Neural cell (in vitro differentiated cells): ENCODE results near the gene PPFIBP1. TPM values are rescaled to one million over a fixed set of nuclear protein-coding genes. Genes with fewer than 3 reads are reported as not detected.

Experiments used
- H2AFZ ChIP-seq: fragments of 200-600, 300-800 bp; sonication (generic), shearing (Covaris generic); 2 replicates; pipeline ENCODE4 v1.6.0; 2014; ENCODE audit warnings: low read depth, mild to moderate bottlenecking, antibody characterized with exemption, low read length, moderate library complexity
- H3F3A ChIP-seq: fragments of 200-600 bp; shearing (Covaris generic); 2 replicates; pipeline ENCODE4 v1.6.1; 2016; ENCODE audit warnings: mild to moderate bottlenecking, moderate library complexity, mixed read lengths, antibody characterized with exemption, low read length; ENCODE audit not compliant: insufficient read depth, poor library complexity, severe bottlenecking
- H3K27ac ChIP-seq: fragments of 200-600, 300-800 bp; sonication (generic), shearing (Covaris generic); 2 replicates; pipeline ENCODE4 v1.5.1; 2014; ENCODE audit warnings: mild to moderate bottlenecking, low read length, moderate library complexity
- H3K27me3 ChIP-seq: fragments of 300-800, 200-600 bp; sonication (generic), shearing (Covaris generic); 2 replicates; pipeline ENCODE4 v1.6.0; 2014; ENCODE audit warnings: mild to moderate bottlenecking, low read depth, low read length, moderate library complexity; ENCODE audit not compliant: insufficient read depth
- H3K36me3 ChIP-seq: fragments of 300-800, 200-600 bp; sonication (generic), shearing (Covaris generic); 2 replicates; pipeline ENCODE4 v1.5.1; 2014; ENCODE audit warnings: mild to moderate bottlenecking, antibody characterized with exemption, low read length, moderate library complexity; ENCODE audit not compliant: insufficient read depth
- H3K4me2 ChIP-seq: fragments of 300-800, 200-600 bp; sonication (generic), shearing (Covaris generic); 2 replicates; pipeline ENCODE4 v1.6.0; 2014; ENCODE audit warnings: mild to moderate bottlenecking, low read length
- H3K4me3 ChIP-seq: fragments of 300-800, 200-600 bp; sonication (generic), shearing (Covaris generic); 2 replicates; pipeline ENCODE4 v1.5.1; 2014; ENCODE audit warnings: mild to moderate bottlenecking, low read length, moderate library complexity
- H3K79me2 ChIP-seq: fragments of 200-600 bp; shearing (Covaris generic); replicated peaks from 2 replicates; pipeline ENCODE4 v1.6.0; 2014; ENCODE audit warnings: mild to moderate bottlenecking, low read length, moderate library complexity; ENCODE audit not compliant: insufficient read depth
- H3K9ac ChIP-seq: fragments of 300-800, 200-600 bp; sonication (generic), shearing (Covaris generic); 2 replicates; pipeline ENCODE4 v1.6.1; 2016; ENCODE audit warnings: mild to moderate bottlenecking, low read length, mixed read lengths
- H3K9me2 ChIP-seq: fragments of 200-600 bp; shearing (Covaris generic); 2 replicates; pipeline ENCODE4 v1.6.1; 2016; ENCODE audit warnings: mild to moderate bottlenecking, low read length, mixed read lengths; ENCODE audit not compliant: insufficient read depth
- H3K9me3 ChIP-seq: fragments of 200-600, 300-800 bp; sonication (generic), shearing (Covaris generic); 2 replicates; pipeline ENCODE4 v1.6.1; 2016; ENCODE audit warnings: mild to moderate bottlenecking, mixed run types, low read length, moderate library complexity, mixed read lengths
- H4K20me1 ChIP-seq: fragments of 200-600 bp; shearing (Covaris generic); 2 replicates; pipeline ENCODE4 v1.6.1; 2016; ENCODE audit warnings: mild to moderate bottlenecking, mixed run types; ENCODE audit not compliant: insufficient read depth
- CTCF ChIP-seq: fragments of 450-650 bp; IDR thresholded peaks from 2 replicates; pipeline ENCODE4 v1.5.1; 2014; ENCODE audit warnings: antibody characterized with exemption, mild to moderate bottlenecking, moderate library complexity; ENCODE audit not compliant: poor library complexity, severe bottlenecking
- EP300 ChIP-seq: fragments of 450-650 bp; conservative IDR thresholded peaks from 2 replicates; pipeline ENCODE4 v1.6.1; 2014; ENCODE audit warnings: antibody characterized with exemption, mild to moderate bottlenecking, moderate library complexity; ENCODE audit not compliant: poor library complexity, severe bottlenecking
- MXI1 ChIP-seq: fragments of 450-650 bp; conservative IDR thresholded peaks from 2 replicates; pipeline ENCODE4 v1.6.1; 2014; ENCODE audit warnings: antibody characterized with exemption, mild to moderate bottlenecking; ENCODE audit not compliant: poor library complexity, severe bottlenecking
- RAD21 ChIP-seq: fragments of 450-650 bp; conservative IDR thresholded peaks from 2 replicates; pipeline ENCODE4 v1.6.1; 2014; ENCODE audit warnings: antibody characterized with exemption, mild to moderate bottlenecking, moderate library complexity
- REST ChIP-seq: IDR thresholded peaks from 2 replicates; pipeline ENCODE4 v1.6.1; 2012; ENCODE audit warnings: borderline replicate concordance
- SMC3 ChIP-seq: fragments of 450-650 bp; conservative IDR thresholded peaks from 2 replicates; pipeline ENCODE4 v1.6.1; 2014; ENCODE audit warnings: antibody characterized with exemption, mild to moderate bottlenecking, moderate library complexity; ENCODE audit not compliant: poor library complexity
- TAF1 ChIP-seq: IDR thresholded peaks from 2 replicates; pipeline ENCODE4 v1.6.1; 2012; ENCODE audit warnings: low read depth
- polyA plus RNA-seq: library from polyadenylated mRNA; depleted of rRNA; stranded (reverse); fragments of >200 nt; gene quantifications from 2 replicates; pipeline ENCODE4 v1.2.3, GENCODE V29; 2014

The PPFIBP1 gene
- polyA plus RNA-seq, 1 donor from 2014 or later, result 30.2 TPM

GRCh38 chr12:27552235-27552634 lies 28.2 kb downstream of the PPFIBP1 start:
- no peaks in the 10 kb centered on the region for H3K27me3 ChIP-seq
- no peaks in the 10 kb centered on the region for H3K36me3 ChIP-seq
- no peaks in the 10 kb centered on the region for H3K9me2 ChIP-seq
- no peak overlapping the region for H3K9ac ChIP-seq
- no peak overlapping the region for H2AFZ ChIP-seq
- no peak overlapping the region for H3K4me3 ChIP-seq
- H3K4me2 ChIP-seq, result no peak overlapping the region
- no peaks in the 10 kb centered on the region for H4K20me1 ChIP-seq
- TF ChIP-seq REST (no peak), SMC3 (no peak), MXI1 (no peak), TAF1 (no peak), EP300 (no peak)
- H3F3A ChIP-seq, result no peaks in the 10 kb centered on the region
- no peaks in the 10 kb centered on the region for H3K9me3 ChIP-seq
- no peak overlapping the region for H3K27ac ChIP-seq
- H3K79me2 ChIP-seq, result peaks cover 4% of the 10 kb centered on the region

- no peak overlapping the region for H3K27ac ChIP-seq
Observed at GRCh38 chr12:27552886-27553560, 29.0 kb downstream of the PPFIBP1 start.

More at GRCh38 chr12:27552886-27553560, 29.0 kb downstream of the PPFIBP1 start:
- no peaks in the 10 kb centered on the region for H3K9me3 ChIP-seq
- TF ChIP-seq CTCF (no peak), REST (no peak), RAD21 (no peak), MXI1 (no peak)
- H3K4me2 ChIP-seq, result no peak overlapping the region
- H3K79me2 ChIP-seq, result peaks cover 4% of the 10 kb centered on the region
- no peak overlapping the region for H3K9ac ChIP-seq
- no peaks in the 10 kb centered on the region for H3K36me3 ChIP-seq
- no peak overlapping the region for H3K4me3 ChIP-seq
- H4K20me1 ChIP-seq, result no peaks in the 10 kb centered on the region
- no peaks in the 10 kb centered on the region for H3F3A ChIP-seq
- H2AFZ ChIP-seq, result no peak overlapping the region
- no peaks in the 10 kb centered on the region for H3K27me3 ChIP-seq
- no peaks in the 10 kb centered on the region for H3K9me2 ChIP-seq
